Nephron progenitor cell (in vitro differentiated cells): ENCODE measurements around the gene GGTLC2.
"Not testable (repeated sequence)": the region's sequence is repeated elsewhere in the genome, so short reads cannot be mapped to it uniquely, and the experiment has no call there.

Source experiments
- DNase-seq: peaks from one replicate; pipeline ENCODE4 v3.0.0; 2021
- H3K27ac Mint-ChIP-seq: 2 replicates; pipeline ENCODE4 v1.8.0; 2021; ENCODE audit warnings: mild to moderate bottlenecking, moderate library complexity, mixed read lengths
- H3K27me3 Mint-ChIP-seq: 2 replicates; pipeline ENCODE4 v1.8.0; 2021; ENCODE audit warnings: mild to moderate bottlenecking, low read depth, mixed read lengths; ENCODE audit not compliant: poor library complexity
- H3K36me3 Mint-ChIP-seq: 2 replicates; pipeline ENCODE4 v1.8.0; 2021; ENCODE audit warnings: low read depth, mixed read lengths
- H3K4me1 Mint-ChIP-seq: 2 replicates; pipeline ENCODE4 v1.8.0; 2021; ENCODE audit warnings: mixed read lengths
- H3K4me3 Mint-ChIP-seq: 2 replicates; pipeline ENCODE4 v1.8.0; 2021; ENCODE audit warnings: mild to moderate bottlenecking, moderate library complexity, mixed read lengths
- H3K9me3 Mint-ChIP-seq: 2 replicates; pipeline ENCODE4 v1.8.0; 2021; ENCODE audit warnings: mild to moderate bottlenecking, moderate library complexity, mixed read lengths
- TF ChIP-seq, protein P1 (sequence below): fragments of 200-600 bp; sonication (generic); IDR thresholded peaks from 2 replicates; pipeline ENCODE4 v1.5.0; 2021; ENCODE audit warnings: antibody characterized with exemption

GGTLC2 gene

GRCh38 chr22:22642255-22642654, 2.2 kb upstream of the GGTLC2 start:
- not testable (repeated sequence) for H3K27ac Mint-ChIP-seq, H3K27me3 Mint-ChIP-seq, DNase-seq, H3K9me3 Mint-ChIP-seq, H3K4me1 Mint-ChIP-seq, H3K36me3 Mint-ChIP-seq, H3K4me3 Mint-ChIP-seq

- H3K27ac Mint-ChIP-seq, H3K36me3 Mint-ChIP-seq, H3K27me3 Mint-ChIP-seq, H3K4me1 Mint-ChIP-seq, H3K9me3 Mint-ChIP-seq, H3K4me3 Mint-ChIP-seq, DNase-seq: not testable (repeated sequence)
These were observed 1.6 kb downstream of the GGTLC2 start for GRCh38 chr22:22645969-22646368.

GRCh38 chr22:22647952-22648351, 3.5 kb downstream of the GGTLC2 start:
- H3K9me3 Mint-ChIP-seq, H3K27me3 Mint-ChIP-seq, DNase-seq, H3K4me3 Mint-ChIP-seq, H3K36me3 Mint-ChIP-seq, H3K27ac Mint-ChIP-seq: not testable (repeated sequence)
- H3K4me1 Mint-ChIP-seq = peaks cover 19% of the 10 kb centered on the region
- TF ChIP-seq, protein P1, sequence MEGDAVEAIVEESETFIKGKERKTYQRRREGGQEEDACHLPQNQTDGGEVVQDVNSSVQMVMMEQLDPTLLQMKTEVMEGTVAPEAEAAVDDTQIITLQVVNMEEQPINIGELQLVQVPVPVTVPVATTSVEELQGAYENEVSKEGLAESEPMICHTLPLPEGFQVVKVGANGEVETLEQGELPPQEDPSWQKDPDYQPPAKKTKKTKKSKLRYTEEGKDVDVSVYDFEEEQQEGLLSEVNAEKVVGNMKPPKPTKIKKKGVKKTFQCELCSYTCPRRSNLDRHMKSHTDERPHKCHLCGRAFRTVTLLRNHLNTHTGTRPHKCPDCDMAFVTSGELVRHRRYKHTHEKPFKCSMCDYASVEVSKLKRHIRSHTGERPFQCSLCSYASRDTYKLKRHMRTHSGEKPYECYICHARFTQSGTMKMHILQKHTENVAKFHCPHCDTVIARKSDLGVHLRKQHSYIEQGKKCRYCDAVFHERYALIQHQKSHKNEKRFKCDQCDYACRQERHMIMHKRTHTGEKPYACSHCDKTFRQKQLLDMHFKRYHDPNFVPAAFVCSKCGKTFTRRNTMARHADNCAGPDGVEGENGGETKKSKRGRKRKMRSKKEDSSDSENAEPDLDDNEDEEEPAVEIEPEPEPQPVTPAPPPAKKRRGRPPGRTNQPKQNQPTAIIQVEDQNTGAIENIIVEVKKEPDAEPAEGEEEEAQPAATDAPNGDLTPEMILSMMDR = peak; percentile 45

- peaks cover 25% of the 10 kb centered on the region for H3K4me1 Mint-ChIP-seq
- not testable (repeated sequence) for H3K36me3 Mint-ChIP-seq, H3K9me3 Mint-ChIP-seq, DNase-seq, H3K4me3 Mint-ChIP-seq, H3K27me3 Mint-ChIP-seq, H3K27ac Mint-ChIP-seq
These were observed 4.6 kb downstream of the GGTLC2 start for GRCh38 chr22:22648863-22649536.

GRCh38 chr22:22649761-22650160, 5.3 kb downstream of the GGTLC2 start:
- H3K4me3 Mint-ChIP-seq, H3K36me3 Mint-ChIP-seq, H3K27me3 Mint-ChIP-seq, H3K9me3 Mint-ChIP-seq, DNase-seq, H3K27ac Mint-ChIP-seq: not testable (repeated sequence)
- peaks cover 30% of the 10 kb centered on the region for H3K4me1 Mint-ChIP-seq

GRCh38 chr22:22650398-22650797, 6.0 kb downstream of the GGTLC2 start:
- H3K27me3 Mint-ChIP-seq, H3K9me3 Mint-ChIP-seq, H3K4me3 Mint-ChIP-seq, DNase-seq, H3K36me3 Mint-ChIP-seq, H3K27ac Mint-ChIP-seq: not testable (repeated sequence)
- peaks cover 33% of the 10 kb centered on the region for H3K4me1 Mint-ChIP-seq

DNA sequence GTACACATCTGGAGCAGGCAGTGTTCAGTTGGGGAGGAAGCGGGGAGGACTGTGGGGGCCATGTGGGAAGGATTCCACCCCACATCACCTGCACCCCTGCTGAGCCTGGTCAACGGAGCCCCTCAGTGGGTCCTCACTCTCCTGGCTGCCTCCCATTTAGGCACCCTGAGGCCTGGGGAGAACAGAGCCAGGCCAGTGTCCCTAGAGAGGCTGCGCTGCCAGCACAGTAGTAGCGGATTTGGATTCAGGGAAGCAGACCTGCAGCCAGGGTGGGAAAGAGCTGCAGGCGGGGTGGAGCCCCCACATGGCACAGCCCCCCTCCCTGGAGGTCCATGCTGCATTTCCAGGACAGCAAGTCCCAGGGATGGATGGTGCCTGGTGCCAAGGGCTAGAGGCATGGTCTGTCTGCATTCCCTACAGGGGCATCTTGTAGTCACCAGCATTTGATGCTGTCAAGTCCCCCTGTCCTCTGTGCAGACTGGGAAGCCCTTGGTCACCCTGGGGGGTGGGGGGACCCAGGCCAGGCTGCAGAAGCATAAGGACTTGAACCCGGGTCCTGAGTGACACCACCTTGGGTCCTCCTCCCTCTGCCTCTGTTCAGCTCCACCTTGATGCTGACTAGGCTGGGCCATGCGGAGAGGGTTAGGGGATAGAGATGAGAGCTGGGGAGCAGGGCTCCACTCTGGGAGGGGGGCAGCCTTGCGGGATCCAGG, 6.5 kb downstream of the GGTLC2 start:
- H3K27me3 Mint-ChIP-seq, H3K9me3 Mint-ChIP-seq, DNase-seq, H3K36me3 Mint-ChIP-seq, H3K4me3 Mint-ChIP-seq, H3K27ac Mint-ChIP-seq: not testable (repeated sequence)
- H3K4me1 Mint-ChIP-seq = peaks cover 33% of the 10 kb centered on the region

DNA sequence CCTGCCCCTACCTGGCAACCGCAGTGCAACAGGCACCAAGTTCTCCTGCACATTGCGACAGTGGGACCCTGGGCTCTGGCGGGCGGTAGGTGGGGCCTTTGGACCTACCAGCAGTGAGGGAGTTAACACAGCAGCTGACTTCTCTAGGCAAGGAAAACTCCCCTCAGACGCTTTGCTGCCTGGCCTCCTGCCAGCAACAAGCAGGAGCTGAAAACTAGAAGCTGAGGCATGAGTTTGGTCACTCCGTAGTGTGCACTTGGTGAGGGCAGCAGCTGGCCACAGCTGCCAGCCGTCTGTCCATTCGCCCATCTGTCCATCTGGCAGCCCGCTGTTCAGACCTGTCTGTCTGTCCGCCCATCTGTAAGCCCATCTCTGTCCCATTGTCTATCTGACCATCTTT, 7.2 kb downstream of the GGTLC2 start:
- Mint-ChIP-seq H3K27ac (peak overlapping the region; percentile 61), H3K4me3 (peak overlapping the region; percentile 58), H3K4me1 (peaks cover 33% of the 10 kb centered on the region)
- not testable (repeated sequence) for H3K36me3 Mint-ChIP-seq, DNase-seq, H3K9me3 Mint-ChIP-seq, H3K27me3 Mint-ChIP-seq

GRCh38 chr22:22652102-22652501, 7.7 kb downstream of the GGTLC2 start:
- not testable (repeated sequence) for H3K36me3 Mint-ChIP-seq, H3K27ac Mint-ChIP-seq, DNase-seq, H3K9me3 Mint-ChIP-seq
- H3K4me3 Mint-ChIP-seq = peak overlapping the region; percentile 1
- H3K4me1 Mint-ChIP-seq = peaks cover 33% of the 10 kb centered on the region
- H3K27me3 Mint-ChIP-seq = peaks cover 12% of the 10 kb centered on the region

DNA sequence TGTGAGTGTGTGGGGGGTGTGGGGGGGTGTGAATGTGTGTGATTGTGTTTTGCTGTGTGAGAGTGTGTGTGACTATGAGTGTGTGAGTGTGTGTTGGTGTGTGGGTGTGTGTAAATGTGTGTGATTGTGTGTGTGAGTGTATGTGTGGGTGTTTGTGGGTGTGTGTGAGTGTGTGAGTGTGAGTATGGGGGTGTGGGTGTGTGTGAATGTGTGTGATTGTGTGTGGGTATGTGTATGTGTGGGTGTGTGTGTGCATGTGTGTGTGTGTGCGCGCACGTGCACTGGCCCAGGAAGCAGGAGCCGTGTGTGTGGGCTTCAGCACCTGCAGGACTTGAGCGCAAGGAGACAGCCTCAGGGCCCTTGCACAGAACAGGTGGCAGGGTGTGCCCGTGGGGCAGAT, 8.2 kb downstream of the GGTLC2 start:
- peaks cover 15% of the 10 kb centered on the region for H3K27me3 Mint-ChIP-seq
- not testable (repeated sequence) for H3K36me3 Mint-ChIP-seq, DNase-seq, H3K27ac Mint-ChIP-seq, H3K9me3 Mint-ChIP-seq
- peaks cover 33% of the 10 kb centered on the region for H3K4me1 Mint-ChIP-seq
- H3K4me3 Mint-ChIP-seq = peak overlapping the region; percentile 1

DNA sequence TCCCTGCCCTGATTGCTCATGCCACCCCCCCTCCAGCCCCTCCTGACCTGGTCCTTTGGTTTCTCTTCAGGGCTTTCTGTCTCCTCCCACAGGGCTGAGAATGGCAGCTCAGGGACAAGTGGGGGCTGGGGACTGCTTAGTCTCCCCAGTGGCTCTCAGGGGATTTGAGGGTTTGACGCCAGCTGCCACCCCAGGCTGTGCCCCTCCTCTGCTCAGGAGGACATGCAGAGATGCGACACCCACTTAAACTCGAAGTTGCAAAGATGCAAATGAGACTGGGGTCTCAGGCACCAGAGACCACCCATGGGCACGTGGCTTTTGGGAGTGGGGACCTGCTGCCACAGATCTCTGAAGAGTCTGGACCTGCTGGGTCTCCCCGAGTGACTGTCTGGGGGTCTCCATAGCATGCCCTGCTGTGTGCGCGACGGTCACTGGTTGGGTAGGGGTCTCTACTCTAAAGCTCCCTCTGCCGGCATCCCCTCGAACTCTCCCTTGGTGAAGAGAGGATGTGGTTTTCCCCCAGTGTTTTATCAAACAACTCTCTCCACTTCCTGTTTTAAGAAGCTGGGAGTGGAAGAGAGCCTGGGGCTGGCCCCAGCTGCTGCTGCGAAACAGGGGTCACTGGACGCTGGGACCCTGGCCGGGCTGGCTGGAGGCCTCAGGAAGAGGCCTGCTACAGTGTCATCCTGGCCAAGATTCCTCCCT, 9.4 kb downstream of the GGTLC2 start:
- H3K4me3 Mint-ChIP-seq, H3K9me3 Mint-ChIP-seq, DNase-seq, H3K36me3 Mint-ChIP-seq, H3K27ac Mint-ChIP-seq: not testable (repeated sequence)
- H3K27me3 Mint-ChIP-seq = peaks cover 23% of the 10 kb centered on the region
- peaks cover 33% of the 10 kb centered on the region for H3K4me1 Mint-ChIP-seq
